Measurements from ENCODE around the gene PTPRN2. TPM values are rescaled to one million over a fixed set of nuclear protein-coding genes. Genes with fewer than 3 reads are reported as not detected.

PTPRN2 gene
- total and polyA plus RNA-seq, 2 of the 8 experiments (the other 6 are each of a cell fraction or from before 2014, with no cell fraction given), result 2.6 to 4.5 TPM

DNA sequence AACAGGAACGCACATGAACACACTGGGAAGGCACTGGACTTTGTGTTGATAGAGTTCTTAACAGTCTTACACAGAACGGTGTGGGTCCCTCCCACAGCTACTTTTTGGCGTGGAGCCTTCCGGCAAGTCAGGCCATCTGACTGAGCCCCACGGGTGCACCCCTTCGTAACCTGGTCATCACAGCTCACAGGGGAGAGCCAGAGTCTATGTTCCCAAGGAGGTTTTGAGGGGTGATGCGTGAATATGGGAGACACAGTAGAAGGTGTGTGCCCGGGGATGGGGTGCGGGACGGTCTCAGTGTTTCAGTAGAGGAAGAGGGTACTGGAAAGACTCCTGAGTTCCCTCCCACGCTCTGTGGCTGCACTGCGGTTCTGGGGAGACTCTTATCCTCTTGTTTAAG, 959.2 kb downstream of the PTPRN2 start:
- 87% methylated on average over 12 of the region's 12 CpGs; no CpG with 5 or more reads in 1 of the 2 experiments for WGBS, 2 experiments (ENCODE audit: extremely low coverage in 1 of 2, insufficient coverage in 1 of 2, insufficient read length in 1 of 2, insufficient replicate concordance in 2 of 2, low coverage in 1 of 2, low lambda C conversion rate in 2 of 2, missing lambda C conversion rate in 1 of 2)
- H3K9ac ChIP-seq (replicated peaks in 1 of 4; ENCODE audit: extremely low read depth in 1 of 4, low read depth in 3 of 4, low read length in 3 of 4), result no peak overlapping the region
- H2BK5ac ChIP-seq (ENCODE audit: low read depth, low read length), result no peak overlapping the region
- H2BK12ac ChIP-seq (ENCODE audit: low read depth, low read length), result no peak overlapping the region
- no peak overlapping the region for H3K4me2 ChIP-seq (ENCODE audit: insufficient read depth in 1 of 2, low read depth in 2 of 2, low read length in 2 of 2)
- H2BK15ac ChIP-seq (ENCODE audit: low read length), result no peak overlapping the region
- no peaks in the 10 kb centered on the region for H3K23me2 ChIP-seq (ENCODE audit: low read depth, low read length)
- H3K79me2 ChIP-seq (ENCODE audit: control insufficient read depth in 1 of 2, insufficient read depth in 2 of 2, low read length in 2 of 2), result no peaks in the 10 kb centered on the region
- H4K5ac ChIP-seq (ENCODE audit: insufficient read length, low read depth, low read length), result no peak overlapping the region
- H2BK20ac ChIP-seq (ENCODE audit: low read length), result no peak overlapping the region
- H4K91ac ChIP-seq (replicated peaks; ENCODE audit: insufficient read length, low read length), result no peak overlapping the region
- FAIRE-seq (no peak), DNase-seq (ENCODE audit: low read depth in 1 of 2, low spot score in 2 of 2) (no peak)
- no peaks in the 10 kb centered on the region for H4K20me1 ChIP-seq (replicated peaks in 1 of 2; ENCODE audit: control insufficient read depth in 1 of 2, insufficient read depth in 2 of 2, low read length in 2 of 2)
- H3K18ac ChIP-seq (ENCODE audit: extremely low read depth, low read length), result no peak overlapping the region
- no peak overlapping the region for H4K8ac ChIP-seq (ENCODE audit: extremely low read depth, insufficient read depth, low read length)
- H3K4me3 ChIP-seq (ENCODE audit: extremely low read depth in 1 of 4, insufficient read depth in 2 of 4, low read depth in 3 of 4, low read length in 4 of 4), result no peak overlapping the region
- no peak overlapping the region for H3K4ac ChIP-seq (replicated peaks; ENCODE audit: insufficient read length, low read depth, low read length)
- no peaks in the 10 kb centered on the region for H3K79me1 ChIP-seq (ENCODE audit: low read depth, low read length)
- no peak overlapping the region for H3K27ac ChIP-seq (ENCODE audit: low read depth, low read length)
- ChIA-PET CTCF (ENCODE audit: partially characterized antibody) (interaction anchor here (0.6 to 0.8 kb wide), 3 partner anchors 27 to 726 kb away, joined by 3 read pairs; no protein-coding TSS in a partner anchor), POLR2A (ENCODE audit: partially characterized antibody) (no interaction called here)
- H3K14ac ChIP-seq (ENCODE audit: insufficient read length), result no peak overlapping the region
- no peak overlapping the region for H2AFZ ChIP-seq (ENCODE audit: low read length)
- no peak overlapping the region for H3K56ac ChIP-seq (replicated peaks; ENCODE audit: insufficient read length, low read depth, low read length)
- H2AK5ac ChIP-seq (ENCODE audit: low read depth, low read length), result no peak overlapping the region
- H3K9me3 ChIP-seq (ENCODE audit: insufficient read depth in 2 of 2, low read depth in 1 of 2, low read length in 1 of 2), result no peaks in the 10 kb centered on the region
- H2BK120ac ChIP-seq (replicated peaks; ENCODE audit: low read depth, low read length), result no peak overlapping the region
- no peak overlapping the region for H3K23ac ChIP-seq (ENCODE audit: insufficient read length)
- H3K4me1 ChIP-seq (replicated peaks in 1 of 4; ENCODE audit: control insufficient read depth in 3 of 4, insufficient read depth in 4 of 4, low read length in 3 of 4), result 0 out of 7 replicates have a peak, but pooled peaks cover 0 to 1% (median 0%) of the 10 kb centered on the region in 4 experiments
- no peaks in the 10 kb centered on the region; a peak in 3 of 7 replicates for H3K27me3 ChIP-seq (replicated peaks in 1 of 4; ENCODE audit: control insufficient read depth in 3 of 4, extremely low read depth in 1 of 4, insufficient read depth in 3 of 4, low read length in 3 of 4)
- no peaks in the 10 kb centered on the region for H3K36me3 ChIP-seq (ENCODE audit: control insufficient read depth in 2 of 4, insufficient read depth in 4 of 4, low read length in 3 of 4)
- TF ChIP-seq FOSL1 (IDR thresholded peaks at IDR 0.05; ENCODE audit: insufficient read depth, low read depth, low read length) (no peak), POLR2AphosphoS5 (IDR thresholded peaks at IDR 0.05; ENCODE audit: low read depth, low read length) (no peak), MAFK (IDR thresholded peaks at IDR 0.05; ENCODE audit: low read depth, low read length) (no peak), EP300 (IDR thresholded peaks at IDR 0.05; ENCODE audit: borderline replicate concordance in 1 of 2, low read depth in 2 of 2, low read length in 2 of 2) (no peak), JUN (IDR thresholded peaks at IDR 0.05; ENCODE audit: low read depth, low read length) (no peak), JUND (IDR thresholded peaks at IDR 0.05; ENCODE audit: low read length) (no peak), SIRT6 (IDR thresholded peaks at IDR 0.05; ENCODE audit: low read length) (no peak), TAF7 (optimal IDR thresholded peaks at IDR 0.05; ENCODE audit: borderline replicate concordance, low read depth, low read length) (no peak), RFX5 (IDR thresholded peaks at IDR 0.05; ENCODE audit: borderline replicate concordance, low read depth, low read length) (no peak), ATF3 (IDR thresholded peaks at IDR 0.05; ENCODE audit: insufficient read depth, low read depth, low read length) (no peak), POLR2A (IDR thresholded peaks at IDR 0.05; ENCODE audit: control extremely low read depth in 1 of 2, low read depth in 2 of 2, low read length in 2 of 2) (no peak)
- TF ChIP-seq, protein P1, sequence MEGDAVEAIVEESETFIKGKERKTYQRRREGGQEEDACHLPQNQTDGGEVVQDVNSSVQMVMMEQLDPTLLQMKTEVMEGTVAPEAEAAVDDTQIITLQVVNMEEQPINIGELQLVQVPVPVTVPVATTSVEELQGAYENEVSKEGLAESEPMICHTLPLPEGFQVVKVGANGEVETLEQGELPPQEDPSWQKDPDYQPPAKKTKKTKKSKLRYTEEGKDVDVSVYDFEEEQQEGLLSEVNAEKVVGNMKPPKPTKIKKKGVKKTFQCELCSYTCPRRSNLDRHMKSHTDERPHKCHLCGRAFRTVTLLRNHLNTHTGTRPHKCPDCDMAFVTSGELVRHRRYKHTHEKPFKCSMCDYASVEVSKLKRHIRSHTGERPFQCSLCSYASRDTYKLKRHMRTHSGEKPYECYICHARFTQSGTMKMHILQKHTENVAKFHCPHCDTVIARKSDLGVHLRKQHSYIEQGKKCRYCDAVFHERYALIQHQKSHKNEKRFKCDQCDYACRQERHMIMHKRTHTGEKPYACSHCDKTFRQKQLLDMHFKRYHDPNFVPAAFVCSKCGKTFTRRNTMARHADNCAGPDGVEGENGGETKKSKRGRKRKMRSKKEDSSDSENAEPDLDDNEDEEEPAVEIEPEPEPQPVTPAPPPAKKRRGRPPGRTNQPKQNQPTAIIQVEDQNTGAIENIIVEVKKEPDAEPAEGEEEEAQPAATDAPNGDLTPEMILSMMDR (IDR thresholded peaks at IDR 0.05; ENCODE audit: control extremely low read depth in 1 of 3, insufficient read depth in 1 of 3, low read depth in 1 of 3, low read length in 3 of 3), result no peak

Measured in H1 (cell line).